HG02840 (cell line): ENCODE results near the gene MAPK1.
"Not testable (repeated sequence)": the region's sequence is repeated elsewhere in the genome, so short reads cannot be mapped to it uniquely, and the experiment has no call there.

Experiments used
- ATAC-seq: cut with Tn5 transposase; IDR thresholded peaks from one replicate; pipeline ENCODE4 v1.9.1; 2021; ENCODE audit warnings: mild to moderate bottlenecking, moderate library complexity, moderate number of reproducible peaks; ENCODE audit not compliant: unreplicated experiment, low FRiP score

Gene MAPK1

GRCh38 chr22:21793716-21794115 lies 73.7 kb downstream of the MAPK1 start:
- ATAC-seq, result not testable (repeated sequence)

GRCh38 chr22:21791635-21792625 lies 75.5 kb downstream of the MAPK1 start:
- no peak for ATAC-seq

GRCh38 chr22:21790849-21791610 lies 76.4 kb downstream of the MAPK1 start:
- ATAC-seq, result not testable (repeated sequence)

GRCh38 chr22:21790359-21790758 lies 77.1 kb downstream of the MAPK1 start:
- no peak for ATAC-seq

- not testable (repeated sequence) for ATAC-seq
Observed at GRCh38 chr22:21787565-21787964, 79.9 kb downstream of the MAPK1 start.

GRCh38 chr22:21780259-21780658 lies 87.2 kb downstream of the MAPK1 start:
- ATAC-seq, result no peak

- ATAC-seq, result no peak
Observed at GRCh38 chr22:21779444-21779843, 88.0 kb downstream of the MAPK1 start.

GRCh38 chr22:21778705-21779363 lies 88.6 kb downstream of the MAPK1 start:
- ATAC-seq, result no peak

GRCh38 chr22:21771631-21771976 lies 95.8 kb downstream of the MAPK1 start:
- ATAC-seq, result no peak

GRCh38 chr22:21768435-21768834 lies 99.0 kb downstream of the MAPK1 start:
- ATAC-seq, result no peak

- ATAC-seq, result no peak
Observed at GRCh38 chr22:21766691-21767462, 100.6 kb downstream of the MAPK1 start.

GRCh38 chr22:21765909-21766529 lies 101.4 kb downstream of the MAPK1 start:
- ATAC-seq, result no peak

- ATAC-seq, result no peak
Observed at GRCh38 chr22:21764038-21764804, 103.2 kb downstream of the MAPK1 start.

GRCh38 chr22:21762712-21763581 lies 104.5 kb downstream of the MAPK1 start:
- no peak for ATAC-seq

- ATAC-seq, result no peak
Observed at GRCh38 chr22:21761994-21762680, 105.3 kb downstream of the MAPK1 start.

GRCh38 chr22:21761086-21761485 lies 106.4 kb downstream of the MAPK1 start:
- no peak for ATAC-seq

- ATAC-seq, result no peak
Observed at GRCh38 chr22:21760640-21761039, 106.8 kb downstream of the MAPK1 start.
